ENCODE measurements around the gene ZNF768. TPM values are rescaled to one million over a fixed set of nuclear protein-coding genes. Genes with fewer than 3 reads are reported as not detected.

ZNF768 gene
- total RNA-seq, 4 donors from 2014 or later: 8.8 to 41.3 (median 28.5) TPM

- TF ChIP-seq POLR2A (IDR thresholded peaks at IDR 0.05): no peak
- no peak for TF ChIP-seq CTCF (IDR thresholded peaks at IDR 0.05)
- intact Hi-C loops (cut with DNase I; ENCODE audit: low total_unique reads): no loop called here
- Histone ChIP-seq H3K36me3 (no peaks in the 10 kb centered on the region), H3K27me3 (no peaks in the 10 kb centered on the region), H3K4me3 (peak overlapping the region in 1 of 2 donors; percentile 91), H3K9me3 (no peaks in the 10 kb centered on the region), H3K4me1 (peaks cover 0 to 6% of the 10 kb centered on the region in 2 donors), H3K27ac (peak overlapping the region; percentile 96 to 99)
- DNase-seq: no peak
Observed at GRCh38 chr16:30569746-30570635, 43.6 kb upstream of the ZNF768 start.

GRCh38 chr16:30569281-30569680, 42.9 kb upstream of the ZNF768 start:
- Histone ChIP-seq H3K27ac (no peak overlapping the region), H3K4me1 (peaks cover 0 to 6% of the 10 kb centered on the region in 2 donors), H3K9me3 (no peaks in the 10 kb centered on the region), H3K27me3 (no peaks in the 10 kb centered on the region), H3K36me3 (no peaks in the 10 kb centered on the region), H3K4me3 (no peak overlapping the region)
- intact Hi-C loops (cut with DNase I; ENCODE audit: low total_unique reads): no loop called here
- TF ChIP-seq POLR2A (IDR thresholded peaks at IDR 0.05) (no peak), CTCF (IDR thresholded peaks at IDR 0.05) (no peak)
- DNase-seq: no peak

GRCh38 chr16:30567991-30568638, 41.7 kb upstream of the ZNF768 start:
- TF ChIP-seq CTCF (IDR thresholded peaks at IDR 0.05) (no peak), POLR2A (IDR thresholded peaks at IDR 0.05) (no peak)
- Histone ChIP-seq H3K9me3 (no peaks in the 10 kb centered on the region), H3K4me3 (no peak overlapping the region), H3K27ac (no peak overlapping the region), H3K27me3 (no peaks in the 10 kb centered on the region), H3K4me1 (peaks cover 0 to 6% of the 10 kb centered on the region in 2 donors), H3K36me3 (no peaks in the 10 kb centered on the region)
- no peak for DNase-seq
- intact Hi-C loops (cut with DNase I; ENCODE audit: low total_unique reads): no loop called here

GRCh38 chr16:30567160-30567990, 41.0 kb upstream of the ZNF768 start:
- no peak for DNase-seq
- H3K4me3 ChIP-seq: no peak overlapping the region
- H3K27ac ChIP-seq: no peak overlapping the region
- H3K9me3 ChIP-seq: no peaks in the 10 kb centered on the region
- no peaks in the 10 kb centered on the region for H3K27me3 ChIP-seq
- H3K4me1 ChIP-seq: peaks cover 0 to 3% of the 10 kb centered on the region in 2 donors
- TF ChIP-seq POLR2A (IDR thresholded peaks at IDR 0.05) (no peak), CTCF (IDR thresholded peaks at IDR 0.05) (no peak)
- intact Hi-C loops (cut with DNase I; ENCODE audit: low total_unique reads): no loop called here
- no peaks in the 10 kb centered on the region for H3K36me3 ChIP-seq

All from uterus (tissue), 4 donors.